ENCODE results near the gene SEL1L.

GRCh38 chr14:81446279-81447007 is 87.2 kb downstream of the SEL1L start:
- TF ChIP-seq CTCF (IDR thresholded peaks at IDR 0.05) (no peak), HOXA7 (CRISPR knock-in tag; IDR thresholded peaks at IDR 0.05) (no peak), POLR2A (IDR thresholded peaks at IDR 0.05; ENCODE audit: low read length) (no peak), EP300 (IDR thresholded peaks at IDR 0.05) (no peak), HDAC2 (IDR thresholded peaks at IDR 0.05) (no peak), REST (IDR thresholded peaks at IDR 0.05) (no peak), MAX (IDR thresholded peaks at IDR 0.05) (no peak), RNF2 (IDR thresholded peaks at IDR 0.05; ENCODE audit: borderline replicate concordance, low read depth) (no peak), ZSCAN20 (CRISPR knock-in tag; IDR thresholded peaks at IDR 0.05) (no peak), USF2 (IDR thresholded peaks at IDR 0.05) (no peak)
